HG03354 (cell line): ENCODE results near the gene MRPL36.

Source experiments
- ATAC-seq: cut with Tn5 transposase; IDR thresholded peaks from one replicate; pipeline ENCODE4 v1.9.1; 2021; ENCODE audit warnings: mild to moderate bottlenecking; ENCODE audit not compliant: unreplicated experiment, poor library complexity, severe bottlenecking

Gene MRPL36

DNA sequence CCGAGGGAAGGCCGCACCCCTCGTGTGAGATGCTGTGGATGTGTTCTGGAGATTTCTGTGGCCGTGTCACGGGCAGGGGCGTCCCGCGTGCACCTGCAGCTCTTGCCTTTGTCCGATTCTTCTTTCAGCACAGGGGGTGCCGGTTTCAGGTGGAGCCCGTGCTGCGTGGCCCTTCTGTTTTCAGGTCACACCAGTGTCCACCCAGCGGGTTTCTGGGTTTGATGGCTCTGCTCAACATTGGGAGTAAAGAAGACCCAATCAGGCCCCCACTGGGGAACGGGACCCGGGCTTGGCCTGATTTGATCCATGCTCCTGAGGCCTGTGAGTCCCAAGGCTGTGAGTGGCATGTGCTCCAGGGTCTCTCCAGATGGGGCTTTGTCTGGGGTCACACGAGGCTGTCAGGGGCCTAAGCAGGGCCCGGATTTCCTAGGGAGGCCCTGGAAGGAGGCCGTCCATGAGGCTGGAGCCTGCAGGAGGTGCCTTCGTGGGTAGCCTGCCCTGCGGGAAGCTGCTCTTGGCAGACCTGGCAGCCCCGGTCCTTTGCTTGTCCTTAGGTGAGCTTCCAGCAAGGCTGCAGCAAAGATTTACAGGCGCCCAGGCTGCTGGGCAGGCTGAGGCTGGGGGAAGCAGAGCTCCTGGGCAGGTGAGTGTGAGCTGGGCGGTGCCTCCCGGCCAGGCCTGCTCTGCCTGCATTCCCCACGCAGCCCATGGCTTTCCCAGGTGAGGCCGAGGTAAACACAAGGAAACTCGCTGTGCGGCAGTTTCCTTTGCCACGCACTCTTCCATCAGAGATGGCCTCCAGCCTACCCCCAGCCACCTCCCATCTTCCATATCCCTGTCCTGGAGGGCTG, 12.8 kb downstream of the MRPL36 start:
- no peak for ATAC-seq

GRCh38 chr5:1785984-1786383, 13.7 kb downstream of the MRPL36 start:
- no peak for ATAC-seq

DNA sequence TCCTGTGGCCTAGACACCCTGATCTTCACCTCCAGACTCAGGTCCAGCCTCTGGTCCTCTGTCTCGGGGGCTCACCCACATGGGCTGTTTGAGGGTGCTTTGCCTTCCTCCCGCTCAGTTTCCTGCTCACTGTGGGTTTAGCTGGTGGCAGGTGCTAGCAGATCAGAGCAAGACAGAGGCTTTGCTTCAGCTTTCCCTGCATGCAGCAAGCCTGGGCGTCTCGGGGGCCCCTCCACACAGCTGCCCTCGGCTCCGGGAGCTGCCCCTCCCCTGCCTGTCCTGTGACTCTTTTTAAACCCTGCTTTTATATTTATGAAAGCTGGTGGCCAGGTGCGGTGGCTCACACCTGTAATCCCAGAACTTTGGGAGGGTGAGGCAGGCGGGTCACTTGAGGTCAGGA, 14.6 kb downstream of the MRPL36 start:
- ATAC-seq: no peak

- ATAC-seq: no peak
These were observed 15.2 kb downstream of the MRPL36 start for GRCh38 chr5:1784197-1785050.

- peak; percentile 93 for ATAC-seq
These were observed 16.5 kb downstream of the MRPL36 start for GRCh38 chr5:1783216-1783554.

DNA sequence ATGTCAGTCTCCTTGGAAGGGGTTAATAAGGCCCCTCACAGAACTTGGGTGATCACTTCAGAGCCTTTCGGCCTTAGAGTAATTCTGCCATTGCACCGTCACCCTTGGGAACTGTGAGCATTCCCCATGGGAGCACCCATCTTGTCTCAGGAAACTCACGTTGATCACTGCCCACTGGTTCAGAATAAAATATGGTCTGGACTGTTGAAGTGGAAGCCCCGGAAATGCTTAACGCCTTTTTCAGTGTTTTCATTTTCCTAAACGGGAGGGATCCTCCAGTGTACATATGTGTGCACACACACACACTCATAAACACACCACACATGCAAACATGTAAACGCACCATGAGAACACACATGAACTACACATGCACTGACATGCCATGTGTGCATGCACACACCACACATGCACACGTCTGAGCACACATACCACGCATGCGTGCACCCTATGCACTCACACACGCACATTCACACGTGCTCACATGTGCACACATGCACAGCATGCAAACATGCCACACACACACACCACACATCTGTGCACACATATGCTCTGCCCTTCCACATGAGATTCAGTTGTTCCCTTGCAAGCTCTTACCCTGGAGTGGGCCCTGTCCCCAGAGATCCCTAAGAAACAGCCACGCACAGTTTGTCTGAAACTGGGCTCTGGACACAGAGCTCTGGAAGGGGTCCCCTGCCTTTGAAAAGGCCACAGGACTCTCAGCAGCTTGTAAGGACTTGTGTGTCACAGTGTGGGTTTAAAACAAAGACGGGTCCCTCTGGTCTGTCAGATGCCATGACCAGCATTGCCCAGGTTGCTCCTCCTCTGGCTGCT, 17.0 kb downstream of the MRPL36 start:
- ATAC-seq: no peak

GRCh38 chr5:1781726-1782384, 17.8 kb downstream of the MRPL36 start:
- no peak for ATAC-seq

DNA sequence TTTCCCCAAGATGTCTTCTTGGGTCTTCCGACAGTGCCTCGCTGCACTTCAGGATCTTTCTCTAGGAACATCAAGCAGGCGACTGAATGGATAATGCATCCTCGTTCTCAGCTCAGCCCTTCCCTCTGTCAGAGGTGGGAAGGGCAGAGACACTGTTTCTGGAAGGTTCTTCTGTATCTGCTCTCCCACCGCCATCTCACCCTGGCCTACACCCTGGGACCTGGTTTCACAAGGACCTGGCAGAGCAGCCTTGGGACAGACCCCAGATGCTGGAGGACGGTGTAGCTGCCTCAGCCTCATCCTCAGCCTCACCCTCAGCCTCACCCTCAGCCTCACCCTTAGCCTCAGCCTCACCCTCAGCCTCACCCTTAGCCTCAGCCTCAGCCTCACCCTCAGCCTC, 18.5 kb downstream of the MRPL36 start:
- no peak for ATAC-seq

DNA sequence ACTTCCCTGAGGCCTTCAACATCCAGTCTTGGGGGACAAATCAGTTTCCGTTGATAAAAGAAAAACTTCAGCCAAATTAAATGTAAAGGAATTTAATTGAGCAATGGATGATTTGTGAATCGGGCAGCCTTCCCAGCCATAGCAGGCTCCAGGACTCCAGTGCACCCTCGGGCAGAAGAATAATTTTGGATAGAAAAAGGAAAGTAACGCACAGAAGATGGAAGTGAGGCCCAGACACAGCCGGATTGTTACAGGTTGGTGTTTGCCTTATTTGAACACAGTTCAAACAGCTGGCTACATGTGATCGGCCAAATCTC, 19.1 kb downstream of the MRPL36 start:
- no peak for ATAC-seq

DNA sequence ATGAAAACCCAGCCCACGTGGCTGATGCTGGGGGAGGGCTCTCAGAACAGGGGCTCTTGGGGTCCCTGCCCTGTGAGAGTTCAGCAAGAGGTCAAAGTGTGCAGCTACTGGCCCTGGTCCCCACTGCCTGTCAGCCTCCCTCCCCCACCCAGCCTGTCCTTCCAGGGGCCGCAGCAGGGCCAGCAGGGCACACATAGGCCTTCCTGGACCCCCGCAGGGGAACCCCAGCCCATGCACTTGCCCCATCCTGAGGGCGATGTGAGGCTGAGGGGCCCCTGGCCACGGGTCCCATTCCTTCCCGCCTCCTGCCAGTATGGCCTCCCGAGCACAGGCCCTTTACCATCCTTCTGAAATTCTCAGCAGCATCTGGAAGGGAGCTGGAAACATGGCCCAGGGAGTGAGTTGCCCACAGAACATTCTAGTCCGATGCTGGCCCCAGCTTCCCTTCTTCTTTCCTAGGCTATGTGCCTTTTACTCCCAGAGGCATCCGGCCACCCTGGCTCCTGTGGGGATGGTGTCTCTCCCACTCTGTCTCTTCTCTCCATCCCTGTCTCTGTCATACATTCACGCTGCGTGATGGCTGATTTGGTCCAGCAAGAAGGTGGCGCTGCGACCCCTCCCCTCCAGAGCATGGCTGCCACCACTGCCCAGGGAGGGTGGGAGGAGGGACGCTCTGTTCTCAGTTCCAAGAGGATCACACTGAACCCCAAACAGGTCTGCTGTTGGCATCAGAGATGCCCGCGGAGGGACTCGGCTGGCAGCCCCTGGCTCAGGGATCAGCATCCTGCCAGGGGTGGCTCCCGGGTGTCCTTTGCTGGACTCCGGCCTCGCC, 19.6 kb downstream of the MRPL36 start:
- ATAC-seq: no peak

- no peak for ATAC-seq
These were observed 20.5 kb downstream of the MRPL36 start for GRCh38 chr5:1779021-1779680.

GRCh38 chr5:1778138-1779020, 21.3 kb downstream of the MRPL36 start:
- ATAC-seq: no peak

GRCh38 chr5:1777281-1778137, 22.1 kb downstream of the MRPL36 start:
- no peak for ATAC-seq

GRCh38 chr5:1776831-1777230, 22.8 kb downstream of the MRPL36 start:
- no peak for ATAC-seq

GRCh38 chr5:1772634-1773033, 27.0 kb downstream of the MRPL36 start:
- peak; percentile 66 for ATAC-seq

DNA sequence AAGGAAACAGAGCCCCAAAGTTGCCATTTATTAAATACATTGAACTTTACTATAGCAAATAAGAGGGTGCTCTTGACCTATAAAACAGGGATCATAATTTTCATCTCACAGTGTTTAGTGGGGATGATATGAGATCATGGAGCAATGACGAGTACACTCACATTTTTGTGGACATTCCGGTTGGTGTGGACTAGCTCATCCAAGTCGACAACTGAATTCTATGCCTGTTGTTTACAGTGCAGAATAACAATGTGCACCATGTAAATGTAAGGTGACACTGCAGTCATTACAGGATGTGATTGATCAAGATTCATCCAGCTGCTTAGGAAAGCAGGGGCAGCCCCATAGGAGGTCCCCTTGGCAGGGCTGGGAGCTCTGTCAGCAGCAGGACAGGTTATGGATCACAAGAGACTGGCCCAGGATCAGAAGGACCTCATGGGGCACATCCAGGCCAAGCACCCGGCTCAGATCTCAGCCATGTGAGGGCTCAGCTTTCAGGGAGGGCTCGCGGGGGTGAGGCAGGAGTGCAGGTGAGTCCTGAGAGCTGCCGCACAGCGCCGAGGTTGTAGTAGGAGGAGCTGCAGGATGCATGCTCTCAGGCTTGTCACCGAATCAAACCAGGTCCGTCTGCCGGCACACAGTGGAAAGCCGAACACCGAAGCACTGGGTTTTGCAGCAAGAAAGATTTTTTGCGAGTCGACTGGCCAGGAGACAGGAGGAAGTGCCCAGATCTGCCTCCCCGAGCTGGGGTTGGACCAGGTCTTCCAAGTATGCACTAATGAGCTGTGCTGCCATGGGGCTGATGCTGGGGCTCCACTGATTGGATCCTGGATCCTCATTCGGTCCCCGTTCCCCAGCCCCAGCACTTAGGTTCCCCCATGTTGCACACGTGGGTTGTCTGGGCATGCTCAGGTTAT, 28.2 kb downstream of the MRPL36 start:
- ATAC-seq: no peak
